Muscle layer of colon (tissue), 2 donors: Measurements from ENCODE around the gene MAP7D2.

Experiments
- H3K27ac ChIP-seq: one replicate; pipeline ENCODE4 v1.7.0; 2013; ENCODE audit warnings: low read depth, mild to moderate bottlenecking, low read length, moderate library complexity
- H3K27me3 ChIP-seq, 2 donors: one replicate each; pipeline ENCODE4 v1.7.0; 2013; ENCODE audit warnings: low read length in 2 of 2, mild to moderate bottlenecking in 2 of 2; ENCODE audit not compliant: insufficient read depth in 2 of 2, control insufficient read depth in 1 of 2
- H3K36me3 ChIP-seq: one replicate; pipeline ENCODE4 v1.7.0; 2013; ENCODE audit warnings: mild to moderate bottlenecking, low read length; ENCODE audit not compliant: insufficient read depth
- H3K4me1 ChIP-seq: one replicate; pipeline ENCODE4 v1.7.0; 2013; ENCODE audit warnings: mild to moderate bottlenecking, low read length; ENCODE audit not compliant: insufficient read depth
- H3K4me3 ChIP-seq, 2 donors: one replicate each; pipeline ENCODE4 v1.7.0; 2013; ENCODE audit warnings: low read length in 2 of 2, low read depth in 1 of 2, mild to moderate bottlenecking in 1 of 2, moderate library complexity in 1 of 2
- H3K9ac ChIP-seq: one replicate; pipeline ENCODE4 v1.7.0; 2013; ENCODE audit warnings: low read length
- H3K9me3 ChIP-seq: one replicate; pipeline ENCODE4 v1.7.0; 2013; ENCODE audit warnings: mild to moderate bottlenecking, low read length
- donor health status: abdominal sarcoma.
- donor health status: Adenocarcinoma of cecum.

Gene MAP7D2

GRCh38 chrX:20112022-20112774 is 4.5 kb downstream of the MAP7D2 start:
- no peaks in the 10 kb centered on the region for H3K36me3 ChIP-seq
- no peak overlapping the region for H3K27ac ChIP-seq
- peaks cover 15 to 21% of the 10 kb centered on the region in 2 donors for H3K27me3 ChIP-seq
- no peaks in the 10 kb centered on the region for H3K4me1 ChIP-seq
- no peak overlapping the region for H3K4me3 ChIP-seq
- H3K9me3 ChIP-seq: peaks cover 3% of the 10 kb centered on the region
- no peak overlapping the region for H3K9ac ChIP-seq

GRCh38 chrX:20111271-20111670 is 5.4 kb downstream of the MAP7D2 start:
- no peak overlapping the region for H3K9ac ChIP-seq
- no peak overlapping the region for H3K27ac ChIP-seq
- no peaks in the 10 kb centered on the region for H3K36me3 ChIP-seq
- H3K4me3 ChIP-seq: no peak overlapping the region
- peaks cover 11 to 12% of the 10 kb centered on the region in 2 donors for H3K27me3 ChIP-seq
- H3K9me3 ChIP-seq: no peaks in the 10 kb centered on the region
- no peaks in the 10 kb centered on the region for H3K4me1 ChIP-seq

- no peaks in the 10 kb centered on the region for H3K4me1 ChIP-seq
- H3K27ac ChIP-seq: no peak overlapping the region
- H3K9me3 ChIP-seq: no peaks in the 10 kb centered on the region
- H3K36me3 ChIP-seq: no peaks in the 10 kb centered on the region
- H3K4me3 ChIP-seq: no peak overlapping the region
- no peaks in the 10 kb centered on the region for H3K27me3 ChIP-seq
- H3K9ac ChIP-seq: no peak overlapping the region
These were observed 14.6 kb downstream of the MAP7D2 start for GRCh38 chrX:20101934-20102581.

GRCh38 chrX:20091499-20091898 is 25.2 kb downstream of the MAP7D2 start:
- H3K27ac ChIP-seq: no peak overlapping the region
- H3K9ac ChIP-seq: no peak overlapping the region
- H3K27me3 ChIP-seq: no peaks in the 10 kb centered on the region
- no peak overlapping the region for H3K4me3 ChIP-seq
- H3K36me3 ChIP-seq: no peaks in the 10 kb centered on the region
- H3K9me3 ChIP-seq: no peaks in the 10 kb centered on the region
- H3K4me1 ChIP-seq: no peaks in the 10 kb centered on the region

GRCh38 chrX:20089845-20090244 is 26.9 kb downstream of the MAP7D2 start:
- H3K36me3 ChIP-seq: no peaks in the 10 kb centered on the region
- no peak overlapping the region for H3K9ac ChIP-seq
- no peaks in the 10 kb centered on the region for H3K27me3 ChIP-seq
- H3K9me3 ChIP-seq: no peaks in the 10 kb centered on the region
- H3K4me1 ChIP-seq: no peaks in the 10 kb centered on the region
- no peak overlapping the region for H3K4me3 ChIP-seq
- H3K27ac ChIP-seq: no peak overlapping the region

- Histone ChIP-seq H3K9ac (no peak overlapping the region), H3K36me3 (no peaks in the 10 kb centered on the region), H3K27ac (no peak overlapping the region), H3K9me3 (no peaks in the 10 kb centered on the region), H3K27me3 (no peaks in the 10 kb centered on the region), H3K4me1 (no peaks in the 10 kb centered on the region), H3K4me3 (no peak overlapping the region)
These were observed 36.4 kb downstream of the MAP7D2 start for GRCh38 chrX:20080277-20080676.

- H3K9ac ChIP-seq: no peak overlapping the region
- no peaks in the 10 kb centered on the region for H3K9me3 ChIP-seq
- no peaks in the 10 kb centered on the region for H3K27me3 ChIP-seq
- H3K4me1 ChIP-seq: no peaks in the 10 kb centered on the region
- no peak overlapping the region for H3K4me3 ChIP-seq
- H3K36me3 ChIP-seq: no peaks in the 10 kb centered on the region
- H3K27ac ChIP-seq: no peak overlapping the region
These were observed 45.1 kb downstream of the MAP7D2 start for GRCh38 chrX:20071511-20072079.

GRCh38 chrX:20067709-20068561 is 48.8 kb downstream of the MAP7D2 start:
- Histone ChIP-seq H3K9me3 (no peaks in the 10 kb centered on the region), H3K9ac (no peak overlapping the region), H3K27me3 (no peaks in the 10 kb centered on the region), H3K27ac (no peak overlapping the region), H3K4me3 (no peak overlapping the region), H3K4me1 (no peaks in the 10 kb centered on the region), H3K36me3 (no peaks in the 10 kb centered on the region)

- Histone ChIP-seq H3K9ac (no peak overlapping the region), H3K27ac (no peak overlapping the region), H3K4me1 (no peaks in the 10 kb centered on the region)
These were observed 49.6 kb downstream of the MAP7D2 start for GRCh38 chrX:20066968-20067708.

GRCh38 chrX:20063716-20064351 is 52.9 kb downstream of the MAP7D2 start:
- peaks cover 0 to 17% of the 10 kb centered on the region in 2 donors for H3K27me3 ChIP-seq
- no peak overlapping the region for H3K9ac ChIP-seq
- no peaks in the 10 kb centered on the region for H3K9me3 ChIP-seq
- no peaks in the 10 kb centered on the region for H3K4me1 ChIP-seq
- no peaks in the 10 kb centered on the region for H3K36me3 ChIP-seq
- no peak overlapping the region for H3K27ac ChIP-seq
- no peak overlapping the region for H3K4me3 ChIP-seq

More at GRCh38 chrX:20066968-20067708, 49.6 kb downstream of the MAP7D2 start:
- Histone ChIP-seq H3K4me3 (no peak overlapping the region), H3K27me3 (no peaks in the 10 kb centered on the region), H3K36me3 (no peaks in the 10 kb centered on the region), H3K9me3 (no peaks in the 10 kb centered on the region)
